ENCODE measurements around the gene OSBPL9.
A peak's percentile ranks its signal among the peaks of the same experiment; 100 is the strongest.
"Not testable (repeated sequence)": the region's sequence is repeated elsewhere in the genome, so short reads cannot be mapped to it uniquely, and the experiment has no call there.

The OSBPL9 gene

GRCh38 chr1:51600529-51600928, 16.4 kb upstream of the OSBPL9 start:
- in situ Hi-C loops (cut with HindIII; ENCODE audit: low pct_ligation_motif_present, low pct_unique_long_range_greater_than_20kb, low sequenced_read_pairs) = no loop called here
- no peak for DNase-seq

GRCh38 chr1:51600965-51601364, 15.9 kb upstream of the OSBPL9 start:
- DNase-seq = no peak
- in situ Hi-C loops (cut with HindIII; ENCODE audit: low pct_ligation_motif_present, low pct_unique_long_range_greater_than_20kb, low sequenced_read_pairs) = no loop called here

GRCh38 chr1:51605961-51606723, 10.8 kb upstream of the OSBPL9 start:
- in situ Hi-C loops (cut with HindIII; ENCODE audit: low pct_ligation_motif_present, low pct_unique_long_range_greater_than_20kb, low sequenced_read_pairs) = no loop called here

GRCh38 chr1:51607681-51608095, 9.2 kb upstream of the OSBPL9 start:
- DNase-seq = no peak
- in situ Hi-C loops (cut with HindIII; ENCODE audit: low pct_ligation_motif_present, low pct_unique_long_range_greater_than_20kb, low sequenced_read_pairs) = no loop called here

More at GRCh38 chr1:51605961-51606723, 10.8 kb upstream of the OSBPL9 start:
- DNase-seq = no peak

DNA sequence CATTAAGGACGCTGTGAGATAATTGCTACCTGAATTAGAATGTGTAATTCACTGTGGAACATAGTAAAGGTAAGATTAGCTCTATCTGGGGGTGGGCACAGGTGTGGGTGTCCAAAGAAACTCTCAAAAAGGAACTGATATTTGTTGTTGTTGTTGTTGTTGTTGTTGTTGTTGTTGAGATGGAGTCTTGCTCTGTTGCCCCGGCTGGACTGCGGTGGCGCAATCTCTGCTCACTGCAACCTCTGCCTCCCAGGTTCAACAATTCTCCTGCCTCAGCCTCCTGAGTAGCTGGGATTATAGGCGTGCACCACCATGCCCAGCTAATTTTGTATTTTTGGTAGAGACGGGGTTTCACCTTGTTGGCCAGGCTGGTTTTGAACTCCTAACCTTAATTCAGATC, 6.8 kb upstream of the OSBPL9 start:
- DNase-seq; in situ Hi-C loops (cut with HindIII; ENCODE audit: low pct_ligation_motif_present, low pct_unique_long_range_greater_than_20kb, low sequenced_read_pairs): not testable (repeated sequence)

DNA sequence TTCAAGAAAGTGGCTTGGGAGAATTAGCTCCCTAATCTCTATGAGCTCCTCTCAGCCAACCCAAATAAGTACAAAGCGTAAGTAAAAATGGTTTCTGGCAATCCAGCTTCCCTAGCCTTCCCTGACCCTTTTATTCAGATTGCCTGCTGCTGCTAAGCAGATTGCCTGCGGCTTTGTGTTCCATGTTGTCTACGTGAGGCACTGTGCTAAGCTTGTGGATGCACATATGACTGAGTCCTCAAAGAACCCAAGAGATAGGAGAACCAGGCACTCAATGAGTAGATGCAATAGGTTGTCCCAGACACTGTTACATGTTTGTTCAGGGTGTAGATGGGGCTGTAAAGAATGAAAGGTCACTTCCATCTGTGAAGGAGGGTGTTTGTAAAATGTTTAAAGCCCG, 6.3 kb upstream of the OSBPL9 start:
- no peak for DNase-seq
- in situ Hi-C loops (cut with HindIII; ENCODE audit: low pct_ligation_motif_present, low pct_unique_long_range_greater_than_20kb, low sequenced_read_pairs) = no loop called here

GRCh38 chr1:51612447-51612961, 4.4 kb upstream of the OSBPL9 start:
- in situ Hi-C loops (cut with HindIII; ENCODE audit: low pct_ligation_motif_present, low pct_unique_long_range_greater_than_20kb, low sequenced_read_pairs) = no loop called here
- peak; percentile 88 for DNase-seq

- no peak for DNase-seq
- in situ Hi-C loops (cut with HindIII; ENCODE audit: low pct_ligation_motif_present, low pct_unique_long_range_greater_than_20kb, low sequenced_read_pairs) = no loop called here
Observed at GRCh38 chr1:51615780-51616291, 1.1 kb upstream of the OSBPL9 start.

GRCh38 chr1:51616490-51616889, 402 bp upstream of the OSBPL9 start:
- in situ Hi-C loops (cut with HindIII; ENCODE audit: low pct_ligation_motif_present, low pct_unique_long_range_greater_than_20kb, low sequenced_read_pairs) = no loop called here

GRCh38 chr1:51618715-51619114, 1.8 kb downstream of the OSBPL9 start:
- in situ Hi-C loops (cut with HindIII; ENCODE audit: low pct_ligation_motif_present, low pct_unique_long_range_greater_than_20kb, low sequenced_read_pairs) = no loop called here
- no peak for DNase-seq

More at GRCh38 chr1:51616490-51616889, 402 bp upstream of the OSBPL9 start:
- no peak for DNase-seq

GRCh38 chr1:51620470-51620869, 3.6 kb downstream of the OSBPL9 start:
- DNase-seq = no peak
- in situ Hi-C loops (cut with HindIII; ENCODE audit: low pct_ligation_motif_present, low pct_unique_long_range_greater_than_20kb, low sequenced_read_pairs) = no loop called here

DNA sequence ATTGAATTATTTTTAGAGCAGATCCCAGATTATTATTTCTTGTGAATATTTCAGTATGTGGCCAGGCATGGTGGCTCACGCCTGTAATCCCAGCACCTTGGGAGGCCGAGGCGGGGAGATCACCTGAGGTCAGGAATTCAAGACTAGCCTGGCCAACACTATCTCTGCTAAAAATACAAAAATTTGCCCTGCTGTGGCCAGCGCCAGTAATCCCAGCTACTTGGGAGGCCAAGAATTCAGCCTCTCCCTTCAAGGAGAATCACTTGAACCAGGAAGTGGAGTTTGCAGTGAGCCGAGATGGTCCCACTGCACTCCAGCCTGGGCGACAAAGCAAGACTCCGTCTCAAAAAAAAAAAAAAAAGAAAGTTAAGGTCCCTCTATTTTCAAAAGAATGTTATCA, 4.3 kb downstream of the OSBPL9 start:
- no peak for DNase-seq
- in situ Hi-C loops (cut with HindIII; ENCODE audit: low pct_ligation_motif_present, low pct_unique_long_range_greater_than_20kb, low sequenced_read_pairs) = no loop called here

- in situ Hi-C loops (cut with HindIII; ENCODE audit: low pct_ligation_motif_present, low pct_unique_long_range_greater_than_20kb, low sequenced_read_pairs) = no loop called here
- no peak for DNase-seq
Observed at GRCh38 chr1:51621841-51622454, 5.1 kb downstream of the OSBPL9 start.

DNA sequence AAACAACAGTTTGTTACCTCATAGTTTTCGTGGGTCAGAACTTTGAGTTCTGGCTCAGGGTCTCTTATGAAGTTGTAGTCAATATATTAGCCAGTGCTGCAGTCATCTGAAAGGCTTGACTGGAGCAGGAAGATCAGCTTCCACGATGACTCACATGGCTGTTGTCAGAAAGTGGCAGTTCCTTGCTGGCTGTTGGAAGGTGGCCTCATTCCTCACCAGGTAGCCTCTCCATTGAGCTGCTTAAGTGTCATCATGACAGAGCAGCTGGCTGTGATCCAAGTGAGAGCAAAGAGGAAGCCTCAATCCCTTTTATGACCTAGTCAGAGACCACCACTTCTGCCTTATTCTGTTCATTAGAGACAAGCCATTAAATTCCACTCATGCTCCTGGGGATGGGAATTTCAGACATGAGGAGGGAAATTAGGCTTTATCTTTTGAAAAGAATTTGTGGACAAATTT, 5.6 kb downstream of the OSBPL9 start:
- in situ Hi-C loops (cut with HindIII; ENCODE audit: low pct_ligation_motif_present, low pct_unique_long_range_greater_than_20kb, low sequenced_read_pairs) = no loop called here
- DNase-seq = peak; percentile 75

- in situ Hi-C loops (cut with HindIII; ENCODE audit: low pct_ligation_motif_present, low pct_unique_long_range_greater_than_20kb, low sequenced_read_pairs) = no loop called here
Observed at GRCh38 chr1:51623025-51623424, 6.1 kb downstream of the OSBPL9 start.

DNA sequence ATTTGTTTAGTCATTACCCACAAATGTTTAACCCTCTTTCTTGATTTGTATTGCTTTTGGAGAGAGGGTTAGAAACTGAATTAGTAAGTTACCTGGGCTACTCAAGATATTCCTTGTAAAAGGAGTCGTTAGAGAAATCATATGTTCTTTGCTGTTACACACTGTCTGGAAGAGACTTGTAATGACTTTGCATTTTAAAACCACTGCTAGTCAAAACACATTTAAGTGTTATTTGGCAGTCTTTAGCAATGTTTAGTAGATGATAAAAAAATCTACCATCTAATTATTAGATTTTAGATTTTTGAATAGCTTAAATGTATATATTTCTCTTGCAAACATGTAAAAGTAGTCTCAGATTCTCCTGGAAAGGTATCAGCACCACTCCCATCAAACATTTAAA, 6.6 kb downstream of the OSBPL9 start:
- in situ Hi-C loops (cut with HindIII; ENCODE audit: low pct_ligation_motif_present, low pct_unique_long_range_greater_than_20kb, low sequenced_read_pairs) = no loop called here

More at GRCh38 chr1:51623025-51623424, 6.1 kb downstream of the OSBPL9 start:
- DNase-seq = no peak

GRCh38 chr1:51624855-51625254, 8.0 kb downstream of the OSBPL9 start:
- in situ Hi-C loops (cut with HindIII; ENCODE audit: low pct_ligation_motif_present, low pct_unique_long_range_greater_than_20kb, low sequenced_read_pairs) = no loop called here
- DNase-seq = no peak

More for the DNA sequence above, 6.6 kb downstream of the OSBPL9 start:
- DNase-seq = no peak

DNA sequence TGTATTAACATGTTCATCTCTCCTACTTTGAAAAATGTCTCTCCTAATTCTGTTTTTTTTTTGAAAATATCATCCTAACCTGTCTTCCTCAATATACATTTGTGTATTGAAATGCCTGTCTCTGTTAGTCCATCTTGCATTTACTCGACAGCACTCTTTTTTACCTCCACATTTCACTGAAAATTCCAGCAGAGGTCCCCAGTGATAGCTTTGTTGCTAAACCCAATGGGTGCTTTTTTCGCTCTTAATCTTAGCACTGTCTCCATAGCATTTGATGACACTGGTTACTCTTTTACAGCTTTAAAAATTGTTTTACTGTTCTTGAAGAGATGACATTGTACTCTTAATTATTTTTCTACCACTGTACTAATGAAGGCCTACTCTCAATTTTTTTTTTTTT, 10.8 kb downstream of the OSBPL9 start:
- in situ Hi-C loops (cut with HindIII; ENCODE audit: low pct_ligation_motif_present, low pct_unique_long_range_greater_than_20kb, low sequenced_read_pairs) = no loop called here
- DNase-seq = peak; percentile 73

DNA sequence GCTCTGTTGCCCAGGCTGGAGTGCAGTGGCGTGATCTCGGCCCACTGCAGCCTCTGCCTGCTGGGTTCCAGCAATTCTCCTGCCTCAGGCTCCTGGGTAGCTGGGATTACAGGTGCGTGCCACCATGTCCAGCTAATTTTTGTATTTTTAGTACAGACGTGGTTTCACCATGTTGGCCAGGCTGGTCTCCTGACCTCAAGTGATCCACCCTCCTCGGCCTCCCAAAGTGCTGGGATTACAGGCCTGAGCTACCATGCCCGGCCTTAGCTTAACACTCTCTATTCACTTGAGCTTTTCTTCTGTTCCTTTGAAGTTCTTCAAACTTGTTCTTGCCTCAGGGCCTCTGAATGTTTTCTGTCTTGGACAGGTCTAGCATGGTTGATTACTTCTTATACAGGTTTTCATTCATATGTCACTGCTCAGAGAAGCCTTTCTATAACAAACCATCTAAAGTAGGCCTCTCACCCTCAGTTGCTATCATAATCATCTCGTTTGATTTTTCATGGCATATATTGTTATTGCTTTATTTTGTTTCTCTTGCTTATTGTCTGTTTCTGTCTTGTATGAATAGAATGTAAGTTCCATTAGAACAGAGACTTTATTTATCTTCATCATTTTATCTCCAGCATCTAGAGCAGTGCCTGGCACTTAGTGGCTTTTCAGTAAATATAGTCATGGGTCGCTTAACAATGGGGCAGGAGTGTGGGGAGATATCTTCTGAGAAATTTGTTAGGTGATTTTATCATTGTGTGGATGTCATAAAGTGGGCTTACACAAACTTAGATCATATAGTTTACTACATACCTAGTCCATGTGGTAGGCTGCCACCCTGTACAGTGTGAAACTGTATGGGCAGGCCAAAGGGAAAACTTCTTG, 12.1 kb downstream of the OSBPL9 start:
- DNase-seq = no peak
- in situ Hi-C loops (cut with HindIII; ENCODE audit: low pct_ligation_motif_present, low pct_unique_long_range_greater_than_20kb, low sequenced_read_pairs) = no loop called here
